Psoas muscle (tissue), 8 donors: ENCODE data around the gene TMEM88. TPM values are rescaled to one million over a fixed set of nuclear protein-coding genes. Genes with fewer than 3 reads are reported as not detected.

ENCODE experiments used
- ATAC-seq, 4 donors: fragments of 200-7000 bp; cut with Tn5 transposase; one replicate each; pipeline ENCODE4 v1.9.1; 2020; ENCODE audit warnings: moderate library complexity in 3 of 4, mild to moderate bottlenecking in 2 of 4
- DNase-seq, 2 donors: peaks; one replicate each; pipeline ENCODE4 v3.0.0-alpha.2; 2020
- H3K27ac ChIP-seq: fragments of 200-600 bp; one replicate; pipeline ENCODE4 v1.8.0; 2022
- H3K27me3 ChIP-seq, 3 donors: fragments of 200-600 bp in 1 of 3; one replicate each; pipeline versions ENCODE4 v1.6.1 to v1.8.0; 2013 to 2022; ENCODE audit warnings: low read length in 2 of 3, mild to moderate bottlenecking in 2 of 3, moderate library complexity in 1 of 3; ENCODE audit not compliant: insufficient read depth in 3 of 3
- H3K36me3 ChIP-seq, 2 donors: fragments of 200-600 bp in 1 of 2; one replicate each; pipeline versions ENCODE4 v1.6.1 to v1.8.0; 2013 to 2022; ENCODE audit warnings: low read depth in 1 of 2, mild to moderate bottlenecking in 1 of 2, moderate library complexity in 1 of 2; ENCODE audit not compliant: insufficient read depth in 1 of 2
- H3K4me1 ChIP-seq: fragments of 200-600 bp; one replicate; pipeline ENCODE4 v1.8.0; 2022
- H3K4me3 ChIP-seq: fragments of 200-600 bp; one replicate; pipeline ENCODE4 v1.8.0; 2022; ENCODE audit warnings: mild to moderate bottlenecking
- H3K9me3 ChIP-seq: fragments of 200-600 bp; one replicate; pipeline ENCODE4 v1.8.0; 2022
- CTCF ChIP-seq: fragments of 200-600 bp; IDR thresholded peaks from one replicate; pipeline ENCODE4 v1.8.0; 2022; ENCODE audit warnings: antibody characterized with exemption
- WGBS, 3 donors: extraction: QIAGEN DNeasy Blood & Tissue Kit; methylation state at CpG; one replicate each; pipeline versions ENCODE4 v1.1.6 to v1.1.7; 2013; 5-methylcytosine and 5-hydroxymethylcytosine counted together
- intact Hi-C, 2 donors: fragments of 100-400 bp; cut with DNase I; formaldehyde crosslinking; loops; one replicate each; pipeline versions ENCODE4 v1.11.0 to v1.14.2; 2022
- polyA plus RNA-seq, 3 donors: library from polyadenylated mRNA; stranded (reverse); fragments of 200-250 nt; gene quantifications; one replicate each; pipeline ENCODE4 v1.2.3, GENCODE V29; 2013
- total RNA-seq, 4 donors: library from RNA; stranded (reverse); fragmentation: NEBNext Ultra II Directional in 2 of 4; extraction: Animal tissue kit (Norgen Biotek cat#: 25700) in 2 of 4; gene quantifications; one replicate each; pipeline versions ENCODE4 v1.2.1 to v1.2.4, GENCODE V29; 2021 to 2023
- donor health status: healthy with polysubstance abuse.
- donor health status: DM: no; HTN: no; CAD: no; lungs with moderate emphysema.
- donor health status: Bipolar disorder and iron deficiency.
- donor health status: healthy.
- donor health status: DM: yes; HTN: yes; CAD: no.
- donor health status: DM: no; HTN: no; CAD: no.
- donor health status: DM: no; HTN: no; CAD: no.
- donor health status: DM: yes; HTN: yes; CAD: no.

TMEM88 gene
- total and polyA plus RNA-seq, 7 donors, result 16.3 to 57.4 (median 24.0) TPM

- 62 to 67% (median 64%) methylated on average over 15 of the region's 15 CpGs for WGBS, 3 donors
- DNase-seq (no peak), ATAC-seq (no peak)
- no peak overlapping the region for H3K4me3 ChIP-seq
- H3K36me3 ChIP-seq, result peaks cover 0 to 28% of the 10 kb centered on the region in 2 donors
- H3K9me3 ChIP-seq, result no peaks in the 10 kb centered on the region
- H3K4me1 ChIP-seq, result peaks cover 21% of the 10 kb centered on the region
- intact Hi-C loops, result no loop called here
- no peak overlapping the region for H3K27ac ChIP-seq
- no peaks in the 10 kb centered on the region for H3K27me3 ChIP-seq
- no peak for TF ChIP-seq CTCF
These were observed 38.5 kb downstream of the TMEM88 start for GRCh38 chr17:7893187-7893880.

- Histone ChIP-seq H3K36me3 (peaks cover 0 to 36% of the 10 kb centered on the region in 2 donors), H3K9me3 (no peaks in the 10 kb centered on the region), H3K4me3 (no peak overlapping the region), H3K27me3 (no peaks in the 10 kb centered on the region), H3K27ac (no peak overlapping the region), H3K4me1 (peaks cover 13% of the 10 kb centered on the region)
- 93 to 95% (median 94%) methylated on average over 9 of the region's 9 CpGs for WGBS, 3 donors
- intact Hi-C loops, result no loop called here
- ATAC-seq, result no peak
- no peak for TF ChIP-seq CTCF
- DNase-seq, result no peak
These were observed 39.4 kb downstream of the TMEM88 start for GRCh38 chr17:7894226-7894625.

- H3K27ac ChIP-seq, result no peak overlapping the region
- H3K9me3 ChIP-seq, result no peaks in the 10 kb centered on the region
- H3K27me3 ChIP-seq, result no peaks in the 10 kb centered on the region
- 91 to 93% (median 92%) methylated on average over 8 of the region's 8 CpGs for WGBS, 3 donors
- H3K4me3 ChIP-seq, result no peak overlapping the region
- ATAC-seq (no peak), DNase-seq (no peak)
- intact Hi-C loops, result loop anchor here (5.0 kb wide), 2 partner anchors 33 to 73 kb away; no protein-coding TSS in a partner anchor
- peaks cover 0 to 42% of the 10 kb centered on the region in 2 donors for H3K36me3 ChIP-seq
- TF ChIP-seq CTCF, result no peak
- peaks cover 6% of the 10 kb centered on the region for H3K4me1 ChIP-seq
These were observed 40.0 kb downstream of the TMEM88 start for GRCh38 chr17:7894866-7895265.

GRCh38 chr17:7897090-7897489 lies 42.2 kb downstream of the TMEM88 start:
- Histone ChIP-seq H3K4me1 (peaks cover 2% of the 10 kb centered on the region), H3K36me3 (peaks cover 0 to 46% of the 10 kb centered on the region in 2 donors), H3K27ac (no peak overlapping the region), H3K27me3 (no peaks in the 10 kb centered on the region), H3K4me3 (no peak overlapping the region), H3K9me3 (no peaks in the 10 kb centered on the region)
- intact Hi-C loops, result loop anchor here (1.0 to 5.0 kb wide), 3 partner anchors 35 to 75 kb away; no protein-coding TSS in a partner anchor
- DNase-seq, result no peak
- TF ChIP-seq CTCF, result no peak
- ATAC-seq, result no peak
- WGBS, 3 donors, result 86 to 88% (median 87%) methylated on average over 13 of the region's 13 CpGs
